Esophagus muscularis mucosa (tissue), 3 donors: ENCODE measurements around the gene AACS.

Experiments used
- POLR2AphosphoS5 ChIP-seq, 2 donors: sonication (generic); formaldehyde crosslinking; IDR thresholded peaks; one replicate each; pipeline ENCODE4 v1.6.1; 2017; ENCODE audit warnings: antibody characterized with exemption in 2 of 2
- TF ChIP-seq, protein P1 (sequence below), 3 experiments: fragments of 200-600 bp in 2 of 3; fragments of 450-650 bp in 1 of 3; sonication (generic) in 2 of 3; IDR thresholded peaks; one replicate each; pipeline ENCODE4 v1.5.1; 2017 to 2019; ENCODE audit warnings: antibody characterized with exemption in 3 of 3, mild to moderate bottlenecking in 2 of 3, moderate library complexity in 1 of 3

DNA sequence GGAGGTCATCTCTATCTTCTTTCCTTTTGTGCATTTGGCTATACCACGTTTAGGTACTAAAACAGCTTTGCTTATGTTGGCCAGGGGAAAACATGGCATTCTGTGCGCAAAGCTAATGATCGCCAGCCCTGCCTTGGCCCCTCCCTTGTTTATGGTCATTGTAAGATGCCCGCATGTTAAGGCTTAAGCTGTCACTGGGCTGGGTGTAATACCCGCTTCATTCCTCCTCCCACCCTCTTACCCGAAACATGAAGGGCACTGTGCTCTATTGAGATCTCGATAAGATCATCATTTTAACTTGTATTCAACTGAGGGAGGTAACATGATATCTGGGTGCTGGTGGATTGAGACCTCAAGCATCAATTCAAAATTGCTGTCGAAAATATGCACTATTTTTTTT lies 37.1 kb upstream of the AACS start:
- TF ChIP-seq POLR2AphosphoS5 (IDR thresholded peaks at IDR 0.05): no peak
- TF ChIP-seq, protein P1, sequence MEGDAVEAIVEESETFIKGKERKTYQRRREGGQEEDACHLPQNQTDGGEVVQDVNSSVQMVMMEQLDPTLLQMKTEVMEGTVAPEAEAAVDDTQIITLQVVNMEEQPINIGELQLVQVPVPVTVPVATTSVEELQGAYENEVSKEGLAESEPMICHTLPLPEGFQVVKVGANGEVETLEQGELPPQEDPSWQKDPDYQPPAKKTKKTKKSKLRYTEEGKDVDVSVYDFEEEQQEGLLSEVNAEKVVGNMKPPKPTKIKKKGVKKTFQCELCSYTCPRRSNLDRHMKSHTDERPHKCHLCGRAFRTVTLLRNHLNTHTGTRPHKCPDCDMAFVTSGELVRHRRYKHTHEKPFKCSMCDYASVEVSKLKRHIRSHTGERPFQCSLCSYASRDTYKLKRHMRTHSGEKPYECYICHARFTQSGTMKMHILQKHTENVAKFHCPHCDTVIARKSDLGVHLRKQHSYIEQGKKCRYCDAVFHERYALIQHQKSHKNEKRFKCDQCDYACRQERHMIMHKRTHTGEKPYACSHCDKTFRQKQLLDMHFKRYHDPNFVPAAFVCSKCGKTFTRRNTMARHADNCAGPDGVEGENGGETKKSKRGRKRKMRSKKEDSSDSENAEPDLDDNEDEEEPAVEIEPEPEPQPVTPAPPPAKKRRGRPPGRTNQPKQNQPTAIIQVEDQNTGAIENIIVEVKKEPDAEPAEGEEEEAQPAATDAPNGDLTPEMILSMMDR (IDR thresholded peaks at IDR 0.05): no peak
